ENCODE data around the gene STAB2.

DNA sequence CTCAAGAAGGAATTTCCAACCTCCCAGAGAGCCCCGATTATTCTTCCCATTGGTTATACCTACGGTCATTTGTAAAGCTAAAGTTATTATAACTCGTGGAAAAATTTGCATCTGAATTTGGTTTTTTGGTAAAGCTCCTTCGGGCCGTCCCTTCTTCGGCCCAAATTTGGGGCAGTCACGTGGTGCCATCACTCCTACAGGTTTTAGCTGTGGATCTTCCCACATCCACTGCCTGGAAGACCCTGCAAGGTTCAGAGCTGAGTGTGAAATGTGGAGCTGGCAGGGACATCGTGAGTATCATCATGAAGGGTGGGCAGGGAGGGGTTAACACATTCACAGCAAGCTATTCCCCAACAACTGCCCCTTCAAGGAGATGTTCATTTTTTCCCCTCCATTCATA lies 148.2 kb downstream of the STAB2 start:
- TF ChIP-seq, protein P1, sequence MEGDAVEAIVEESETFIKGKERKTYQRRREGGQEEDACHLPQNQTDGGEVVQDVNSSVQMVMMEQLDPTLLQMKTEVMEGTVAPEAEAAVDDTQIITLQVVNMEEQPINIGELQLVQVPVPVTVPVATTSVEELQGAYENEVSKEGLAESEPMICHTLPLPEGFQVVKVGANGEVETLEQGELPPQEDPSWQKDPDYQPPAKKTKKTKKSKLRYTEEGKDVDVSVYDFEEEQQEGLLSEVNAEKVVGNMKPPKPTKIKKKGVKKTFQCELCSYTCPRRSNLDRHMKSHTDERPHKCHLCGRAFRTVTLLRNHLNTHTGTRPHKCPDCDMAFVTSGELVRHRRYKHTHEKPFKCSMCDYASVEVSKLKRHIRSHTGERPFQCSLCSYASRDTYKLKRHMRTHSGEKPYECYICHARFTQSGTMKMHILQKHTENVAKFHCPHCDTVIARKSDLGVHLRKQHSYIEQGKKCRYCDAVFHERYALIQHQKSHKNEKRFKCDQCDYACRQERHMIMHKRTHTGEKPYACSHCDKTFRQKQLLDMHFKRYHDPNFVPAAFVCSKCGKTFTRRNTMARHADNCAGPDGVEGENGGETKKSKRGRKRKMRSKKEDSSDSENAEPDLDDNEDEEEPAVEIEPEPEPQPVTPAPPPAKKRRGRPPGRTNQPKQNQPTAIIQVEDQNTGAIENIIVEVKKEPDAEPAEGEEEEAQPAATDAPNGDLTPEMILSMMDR (conservative IDR thresholded peaks at IDR 0.05; ENCODE audit: low read length), result no peak
- TF ChIP-seq EZH2phosphoT487 (IDR thresholded peaks at IDR 0.05; ENCODE audit: borderline replicate concordance, low read depth, low read length), result no peak
